HG03103 (cell line): Measurements from ENCODE around the gene FUBP3.

ENCODE experiments used
- ATAC-seq: cut with Tn5 transposase; IDR thresholded peaks from one replicate; pipeline ENCODE4 v1.9.1; 2021; ENCODE audit warnings: low read depth; ENCODE audit not compliant: unreplicated experiment

FUBP3 gene

DNA sequence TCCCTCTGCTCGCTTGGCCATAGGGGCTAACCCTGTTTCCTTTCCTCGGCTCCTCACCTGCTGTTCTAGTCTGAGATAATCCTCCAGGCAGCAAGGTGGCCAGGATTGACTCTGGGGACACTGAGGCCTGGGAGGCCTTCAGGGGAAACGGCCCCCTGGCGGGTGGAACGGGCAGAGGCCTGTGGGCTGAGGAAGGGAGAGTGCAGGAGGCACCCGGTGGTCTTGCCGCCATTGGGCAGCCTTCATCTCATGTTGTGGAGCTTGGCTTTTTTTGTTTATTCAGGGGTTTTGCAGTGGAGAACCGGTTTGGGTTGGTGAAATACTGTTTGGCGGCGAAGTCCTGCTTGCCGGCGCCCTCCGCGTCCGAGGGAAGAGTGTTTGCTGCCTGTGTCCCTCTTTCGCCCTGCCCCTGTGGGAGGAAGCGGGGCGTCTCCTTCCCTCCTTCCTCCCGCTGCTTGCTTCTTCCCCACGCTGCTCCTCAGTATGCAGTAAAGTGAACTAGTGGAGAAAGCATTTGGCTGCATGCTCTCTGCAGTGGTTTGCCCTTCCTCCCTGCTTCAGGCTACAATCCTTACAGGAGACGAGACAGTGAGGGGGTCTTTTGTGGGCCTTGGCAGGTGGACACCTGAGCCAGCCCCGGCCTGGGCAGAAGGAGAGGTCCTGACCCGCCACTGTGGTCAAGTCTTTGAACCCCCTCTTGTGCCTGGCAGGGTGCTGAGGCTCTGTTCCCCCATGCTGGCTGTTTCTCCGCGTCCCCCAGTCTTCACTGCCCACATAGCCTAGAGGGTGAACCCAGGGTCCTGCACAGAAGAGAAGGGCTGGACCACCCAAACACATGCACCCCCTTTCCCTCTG lies 54.2 kb downstream of the FUBP3 start:
- no peak for ATAC-seq

DNA sequence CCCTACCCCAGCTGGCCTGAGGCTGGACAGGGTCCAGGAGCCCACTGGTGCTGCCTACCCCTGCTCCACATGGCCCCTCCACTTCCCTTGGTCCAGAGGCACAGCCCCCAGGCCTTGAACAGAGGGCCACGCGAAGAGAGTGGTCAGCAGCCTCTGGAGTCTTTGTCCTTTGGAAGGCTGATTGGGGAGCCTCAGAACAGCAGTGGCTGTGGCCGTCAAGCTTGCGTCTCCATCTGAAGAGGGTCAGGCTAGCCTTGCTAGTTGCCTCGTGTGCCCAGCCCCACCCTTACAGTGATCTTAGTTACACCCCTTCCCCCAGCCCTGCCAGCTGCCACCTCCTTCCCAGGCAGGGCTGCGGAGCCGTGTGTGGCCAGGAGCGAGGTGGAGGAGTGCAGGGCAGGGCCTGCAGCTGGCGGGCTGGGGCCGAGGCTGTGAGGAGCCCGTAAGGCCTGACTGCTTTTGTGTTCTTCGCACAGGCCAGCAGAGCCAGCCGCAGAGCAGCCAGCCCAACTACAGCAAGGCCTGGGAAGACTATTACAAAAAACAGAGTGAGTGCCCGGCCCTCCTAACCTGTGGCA lies 54.9 kb downstream of the FUBP3 start:
- ATAC-seq, result no peak

GRCh38 chr9:130634801-130635200 lies 55.4 kb downstream of the FUBP3 start:
- no peak for ATAC-seq

DNA sequence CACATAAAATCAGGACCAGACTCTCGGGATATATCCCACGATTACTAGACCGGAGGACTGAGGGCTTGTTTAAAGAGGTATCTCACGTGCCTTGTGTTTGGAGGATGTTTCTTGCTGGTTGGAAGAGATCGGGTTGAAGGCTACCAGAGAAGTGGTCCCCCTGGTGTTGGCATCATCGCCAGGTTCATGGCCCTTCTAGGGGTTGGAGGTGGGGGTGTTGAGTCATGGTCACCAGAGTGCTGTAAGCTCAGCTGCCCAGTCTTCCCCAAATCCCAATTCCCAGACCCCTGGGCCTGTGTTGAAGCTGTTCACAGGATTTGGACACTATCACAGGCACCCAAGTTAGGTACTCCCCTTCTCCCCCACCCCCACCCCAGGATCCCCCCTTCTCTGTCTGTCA lies 55.9 kb downstream of the FUBP3 start:
- no peak for ATAC-seq

GRCh38 chr9:130635721-130636647 lies 56.6 kb downstream of the FUBP3 start:
- no peak for ATAC-seq

GRCh38 chr9:130636648-130637020 lies 57.3 kb downstream of the FUBP3 start:
- ATAC-seq, result no peak

DNA sequence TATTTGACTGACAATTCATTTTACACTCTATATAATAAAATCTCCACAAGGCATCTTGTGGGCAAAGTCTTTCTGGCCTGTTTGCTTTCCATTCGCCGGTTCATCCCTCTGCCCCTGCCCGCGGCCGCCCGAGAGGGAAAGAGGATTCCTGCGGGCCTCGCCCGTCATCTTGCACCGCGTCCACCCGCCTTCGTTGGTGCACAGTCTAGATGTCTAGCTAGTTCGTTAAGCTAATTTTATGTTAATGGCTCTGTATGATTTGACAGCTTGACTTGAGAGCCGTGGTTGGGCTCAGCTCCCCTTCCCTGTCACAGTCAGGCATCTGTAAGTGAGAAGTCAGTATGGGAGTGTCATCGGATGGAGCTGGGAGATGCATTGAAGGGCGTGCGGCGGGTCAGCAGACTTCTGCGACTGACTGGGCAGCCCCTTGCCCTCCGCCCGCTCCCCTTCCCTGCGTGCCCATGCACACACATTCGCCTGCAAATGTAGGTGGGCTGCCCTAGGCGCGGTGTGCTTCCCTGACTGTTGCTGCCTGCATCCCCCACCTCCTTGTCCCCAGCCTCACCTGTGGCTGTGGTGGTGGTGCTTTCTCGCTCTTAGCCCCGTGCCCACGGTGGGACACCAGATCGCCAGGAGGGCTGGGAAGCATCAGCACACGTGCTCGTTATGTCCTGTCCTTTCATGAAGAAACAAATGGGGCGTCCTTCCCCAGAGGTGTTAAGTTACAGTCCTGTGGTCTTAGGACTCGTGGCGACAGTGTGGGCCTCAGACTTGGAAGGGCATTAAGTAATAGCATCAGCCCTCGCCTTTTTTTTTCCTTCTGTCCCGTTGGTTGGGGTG lies 59.1 kb downstream of the FUBP3 start:
- no peak for ATAC-seq

- no peak for ATAC-seq
These were observed 59.9 kb downstream of the FUBP3 start for GRCh38 chr9:130639124-130639765.

DNA sequence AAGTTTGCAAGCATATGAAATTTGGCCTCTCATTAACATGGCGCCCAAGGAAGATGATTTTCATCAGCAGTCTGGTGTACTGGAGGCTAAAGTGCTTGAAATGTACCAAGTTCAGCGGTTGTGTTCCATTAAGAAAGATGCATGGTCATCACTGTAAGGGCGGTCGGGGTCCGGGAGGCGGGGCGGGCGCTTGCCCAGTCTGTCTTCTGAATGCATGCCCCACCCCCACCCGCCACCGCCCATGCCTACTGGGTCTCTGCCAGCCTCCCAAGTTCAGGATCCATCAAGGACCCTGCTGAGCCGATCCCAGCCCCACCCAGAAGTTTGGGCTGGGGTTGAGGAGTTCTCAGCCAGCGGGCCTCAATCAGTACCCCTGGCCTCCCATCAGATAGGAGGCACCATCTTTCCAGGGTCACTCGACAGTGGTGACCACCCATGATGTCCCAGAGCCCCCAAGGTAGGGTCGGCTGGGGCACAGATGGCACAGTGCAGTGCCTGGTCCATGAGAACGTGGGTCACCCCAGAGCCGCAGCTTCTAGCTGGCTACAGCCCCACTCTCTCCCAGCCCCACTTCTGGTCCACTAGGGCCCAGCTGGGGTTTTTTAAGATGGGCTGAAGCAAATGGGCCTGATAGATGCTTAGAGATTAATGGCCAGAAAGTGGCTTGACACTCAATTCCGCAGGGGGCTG lies 60.6 kb downstream of the FUBP3 start:
- no peak for ATAC-seq

- no peak for ATAC-seq
These were observed 61.3 kb downstream of the FUBP3 start for GRCh38 chr9:130640681-130641080.

DNA sequence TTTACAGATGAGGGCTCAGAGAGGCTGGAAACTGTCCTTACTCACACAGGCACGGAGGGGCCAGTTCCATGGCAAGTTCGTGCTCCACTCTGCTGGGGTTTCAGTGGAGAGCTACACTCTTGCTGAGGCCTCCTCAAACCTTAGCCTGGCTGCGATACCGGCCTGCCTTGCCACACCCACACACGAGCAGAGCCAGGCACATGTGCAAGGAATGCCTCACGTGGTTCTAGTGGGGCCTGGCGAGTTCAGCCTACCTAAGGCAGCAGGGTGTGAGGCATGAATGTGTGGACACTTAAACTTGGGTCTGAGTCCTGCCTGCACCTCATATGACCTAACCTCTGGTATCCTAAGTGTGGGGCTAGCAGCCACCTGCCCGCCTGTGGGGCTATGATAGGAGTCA lies 63.5 kb downstream of the FUBP3 start:
- ATAC-seq, result no peak

DNA sequence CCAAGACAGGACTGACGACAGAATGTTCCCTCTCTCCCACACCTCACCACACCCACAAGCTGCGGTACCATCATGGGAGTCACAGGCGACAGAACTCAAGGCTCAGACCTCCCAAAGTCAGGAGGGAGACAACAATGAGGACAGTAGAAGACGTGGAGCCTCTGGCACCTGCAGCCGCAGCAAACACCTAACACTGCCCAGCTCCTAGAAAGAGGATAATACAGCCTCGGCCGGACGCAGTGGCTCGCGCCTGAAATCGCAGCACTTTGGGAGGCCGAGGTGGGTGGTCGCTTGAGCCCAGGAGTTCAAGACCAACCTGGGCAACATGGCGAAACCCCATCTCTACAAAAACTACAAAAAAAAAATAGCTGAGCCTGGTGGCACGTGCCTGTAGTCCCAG lies 71.8 kb downstream of the FUBP3 start:
- no peak for ATAC-seq

GRCh38 chr9:130651752-130652151 lies 72.4 kb downstream of the FUBP3 start:
- ATAC-seq, result no peak

- ATAC-seq, result no peak
These were observed 75.5 kb downstream of the FUBP3 start for GRCh38 chr9:130654879-130655278.

DNA sequence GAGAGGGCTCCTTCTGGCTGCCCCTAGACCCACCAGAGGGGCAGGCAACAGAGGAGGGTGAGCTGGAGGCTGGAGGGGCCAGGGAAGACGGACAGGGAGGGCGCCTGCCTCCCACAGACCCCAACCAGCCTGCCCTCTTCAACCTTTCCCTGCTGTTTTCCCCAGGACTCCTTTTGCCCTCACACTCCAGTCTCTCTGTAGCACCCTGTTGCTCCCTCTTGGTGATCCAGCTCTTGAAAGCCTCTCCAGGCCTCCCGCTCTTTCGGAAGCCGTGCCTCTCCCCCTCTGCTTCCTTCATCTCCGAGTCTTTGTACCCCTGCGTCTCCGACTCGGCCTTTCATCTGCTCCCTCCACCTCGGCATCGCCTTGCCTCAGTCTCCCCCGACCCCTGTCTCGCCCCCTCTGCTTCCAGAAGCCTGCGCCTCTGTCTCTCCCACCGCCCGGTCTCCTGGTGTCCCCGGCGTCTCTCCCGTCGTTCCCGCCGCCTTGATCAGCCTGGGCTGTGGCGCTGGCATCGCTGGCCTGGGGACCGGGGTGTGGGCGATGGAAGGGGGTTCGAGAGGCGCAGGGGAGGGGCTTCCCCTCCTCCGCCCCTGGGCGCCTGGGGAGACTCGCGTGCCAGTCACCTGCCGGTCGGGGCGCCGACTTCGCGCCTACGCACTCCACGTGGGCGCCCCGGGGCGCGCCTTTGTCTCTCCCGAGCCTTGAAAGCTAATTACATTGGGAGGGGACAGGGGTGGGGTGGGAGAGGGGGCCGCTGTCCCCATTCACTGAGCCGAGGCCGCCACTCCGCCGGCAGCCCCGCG lies 79.7 kb downstream of the FUBP3 start:
- ATAC-seq, result no peak

GRCh38 chr9:130659699-130660248 lies 80.4 kb downstream of the FUBP3 start:
- ATAC-seq, result no peak

DNA sequence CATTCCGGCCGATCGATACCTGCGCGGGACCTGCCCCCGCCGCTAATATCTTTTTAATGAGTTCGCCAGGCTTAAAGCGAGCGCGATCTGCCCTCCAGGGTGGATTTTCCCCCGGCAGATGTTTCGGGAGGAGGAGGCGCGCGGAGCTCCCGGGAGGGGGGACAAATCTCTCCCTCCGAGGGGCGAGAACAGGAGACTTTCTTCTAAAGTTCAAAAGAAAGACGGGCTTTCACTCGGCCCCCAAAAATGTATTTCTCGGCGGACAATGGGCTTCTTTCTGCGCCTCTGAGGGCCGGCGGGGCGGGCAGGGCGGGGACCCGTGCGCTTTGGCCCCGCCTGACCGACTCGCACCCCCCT lies 80.9 kb downstream of the FUBP3 start:
- ATAC-seq, result no peak

DNA sequence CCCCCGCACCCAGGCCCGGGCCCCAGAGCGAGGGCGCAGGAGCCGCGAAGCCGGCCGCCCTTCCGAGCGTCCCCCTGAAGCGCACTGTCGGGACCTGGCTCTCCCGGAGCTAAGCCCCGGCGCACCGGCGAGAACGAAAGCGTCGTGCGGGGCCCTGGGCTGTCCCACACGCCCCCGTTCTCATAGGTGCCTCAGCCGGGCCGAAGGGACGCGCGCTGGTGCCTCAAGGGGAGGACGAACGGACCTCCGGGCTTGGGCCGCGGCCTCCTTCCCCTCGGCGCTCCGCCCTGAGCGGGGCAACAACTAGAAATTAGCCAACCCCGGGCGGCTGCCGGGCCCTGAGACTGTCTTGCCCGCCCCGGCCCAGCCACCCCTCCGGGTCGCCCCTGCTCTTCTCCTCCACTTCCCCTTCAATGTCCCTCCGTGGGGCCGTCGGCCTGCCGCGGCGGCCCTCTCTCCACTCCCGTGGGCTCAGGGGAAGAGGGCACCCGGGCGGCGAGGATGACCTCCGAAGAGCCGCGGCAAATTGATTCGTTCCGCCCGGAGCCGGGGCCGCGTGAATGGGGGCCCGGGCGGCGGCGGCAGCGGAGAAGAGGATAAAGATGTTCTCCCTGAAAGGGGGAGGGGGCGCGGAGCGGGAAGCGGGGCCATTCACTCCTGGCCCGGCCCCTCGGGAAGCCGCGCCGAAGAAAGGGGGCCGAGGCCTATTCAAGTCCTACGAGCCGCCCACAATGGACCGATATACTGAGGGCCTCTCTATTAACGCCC lies 81.5 kb downstream of the FUBP3 start:
- ATAC-seq, result no peak
